ENCODE data around the gene KIF23.

KIF23 gene

DNA sequence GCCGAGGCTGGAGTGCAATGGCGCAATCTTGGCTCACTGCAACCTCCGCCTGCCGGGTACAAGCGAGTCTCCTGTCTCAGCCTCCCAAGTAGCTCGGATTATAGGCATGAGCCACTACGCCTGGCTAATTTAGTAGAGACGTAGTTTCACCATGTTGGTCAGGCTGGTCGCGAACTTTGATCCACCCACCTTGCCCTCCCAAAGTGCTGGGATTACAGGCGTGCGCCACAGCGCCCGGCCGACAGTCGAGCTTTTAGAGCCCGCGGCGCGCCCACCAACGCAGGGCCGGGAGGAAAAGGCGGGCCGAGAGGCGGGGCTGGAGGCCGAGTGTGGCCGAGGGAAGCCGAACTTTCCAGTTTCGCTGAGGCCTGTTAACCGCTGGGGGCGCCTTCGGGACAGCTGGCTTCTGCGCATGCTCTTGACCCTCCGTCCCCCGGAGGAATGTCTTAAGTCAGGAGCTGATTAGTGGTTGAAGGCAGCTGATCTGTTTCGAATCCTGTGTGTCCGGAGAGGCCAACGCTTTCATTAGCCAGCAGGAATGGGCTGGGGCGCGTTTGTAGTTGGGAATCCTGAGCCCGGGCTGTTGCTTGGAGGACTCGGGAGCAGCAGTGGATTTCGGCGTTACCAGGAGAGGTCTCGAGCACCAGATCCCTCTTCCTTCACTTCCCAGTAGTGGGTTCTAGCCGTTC is 48.5 kb downstream of the KIF23 start:
- ATAC-seq, result peak; percentile 95
- peak overlapping the region; percentile 94 to 95 for H3K27ac Mint-ChIP-seq
- peaks cover 33% of the 10 kb centered on the region for H3K4me1 Mint-ChIP-seq
- no peaks in the 10 kb centered on the region for H3K27me3 Mint-ChIP-seq
- peak overlapping the region; percentile 92 to 93 for H3K4me3 Mint-ChIP-seq
- DNase-seq, result peak; percentile 89 to 91
- no peaks in the 10 kb centered on the region for H3K9me3 Mint-ChIP-seq

DNA sequence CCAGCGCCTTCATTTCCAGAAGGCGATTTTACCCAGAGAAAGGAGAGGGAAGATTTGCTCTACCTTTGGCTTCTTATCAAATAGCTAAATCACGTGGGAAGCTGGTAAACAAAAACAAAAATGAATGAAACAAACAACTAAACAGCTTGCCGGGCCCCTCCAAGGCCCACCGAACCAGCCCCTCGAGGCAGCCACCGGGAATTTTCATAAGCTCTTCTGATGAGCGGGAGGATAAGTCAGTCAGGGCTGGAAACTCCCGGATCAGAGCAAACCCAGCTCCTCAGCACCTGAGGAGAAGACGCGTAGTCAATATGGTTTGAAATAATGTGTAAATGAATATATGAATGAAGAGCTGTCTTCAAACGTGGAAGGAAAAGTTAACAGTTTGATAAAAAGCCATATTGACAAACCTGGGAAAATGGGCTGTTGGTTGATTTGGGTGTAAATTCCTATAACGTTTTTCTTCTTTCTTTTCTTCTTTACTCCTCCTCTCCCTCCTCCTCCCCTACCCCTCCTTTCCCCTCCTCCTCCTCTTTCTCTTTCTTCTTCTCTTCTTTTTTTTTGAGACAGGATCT is 49.1 kb downstream of the KIF23 start:
- DNase-seq, result no peak
- Mint-ChIP-seq H3K9me3 (no peaks in the 10 kb centered on the region), H3K4me3 (peak overlapping the region; percentile 92 to 93)

DNA sequence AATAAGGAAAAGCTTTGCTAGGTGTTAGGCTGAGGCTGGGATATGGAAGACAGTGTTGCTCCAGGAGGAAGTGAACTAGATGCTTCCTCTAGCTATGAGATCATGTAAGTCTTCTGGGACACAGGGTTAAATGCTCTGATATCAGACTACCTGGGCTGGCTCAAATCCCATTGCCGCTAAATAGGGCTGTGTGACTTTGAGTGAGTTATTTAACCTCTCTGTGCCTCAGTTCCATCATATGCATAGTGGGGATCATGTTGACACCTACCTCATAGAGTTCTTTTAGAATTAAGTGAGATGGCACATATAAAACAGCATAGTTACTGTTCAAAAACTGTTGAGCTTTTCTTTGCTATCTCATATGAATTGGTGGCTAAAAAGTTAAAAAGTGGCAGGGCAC is 51.1 kb downstream of the KIF23 start:
- H3K27me3 Mint-ChIP-seq, result no peaks in the 10 kb centered on the region
- no peak for DNase-seq
- H3K4me1 Mint-ChIP-seq, result peaks cover 55% of the 10 kb centered on the region
- no peak overlapping the region for H3K27ac Mint-ChIP-seq
- H3K4me3 Mint-ChIP-seq, result no peak overlapping the region
- no peaks in the 10 kb centered on the region for H3K9me3 Mint-ChIP-seq
- ATAC-seq, result no peak

More for the DNA sequence above, 49.1 kb downstream of the KIF23 start:
- ATAC-seq, result no peak
- Mint-ChIP-seq H3K27ac (peak overlapping the region; percentile 94 to 99), H3K4me1 (peaks cover 39% of the 10 kb centered on the region), H3K27me3 (no peaks in the 10 kb centered on the region)

DNA sequence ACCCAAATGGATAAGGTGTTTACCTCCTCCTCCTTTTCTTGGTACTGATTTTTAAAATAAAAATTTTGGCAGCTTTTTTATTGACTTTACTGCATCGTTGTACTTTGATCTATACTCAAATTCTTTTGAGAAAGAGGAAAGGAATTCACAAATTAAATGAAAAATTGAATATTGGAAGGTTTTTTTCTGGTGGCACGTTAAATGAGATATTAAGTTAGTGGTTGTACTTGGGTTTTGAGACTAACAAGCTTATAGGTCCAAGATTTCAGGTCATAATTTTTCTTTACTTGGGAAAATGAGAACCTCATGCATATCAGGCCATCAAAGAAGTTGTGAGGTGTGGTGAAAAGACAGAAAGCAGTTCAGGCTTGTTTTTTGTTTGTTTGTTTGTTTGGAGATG is 52.6 kb downstream of the KIF23 start:
- no peak for ATAC-seq

DNA sequence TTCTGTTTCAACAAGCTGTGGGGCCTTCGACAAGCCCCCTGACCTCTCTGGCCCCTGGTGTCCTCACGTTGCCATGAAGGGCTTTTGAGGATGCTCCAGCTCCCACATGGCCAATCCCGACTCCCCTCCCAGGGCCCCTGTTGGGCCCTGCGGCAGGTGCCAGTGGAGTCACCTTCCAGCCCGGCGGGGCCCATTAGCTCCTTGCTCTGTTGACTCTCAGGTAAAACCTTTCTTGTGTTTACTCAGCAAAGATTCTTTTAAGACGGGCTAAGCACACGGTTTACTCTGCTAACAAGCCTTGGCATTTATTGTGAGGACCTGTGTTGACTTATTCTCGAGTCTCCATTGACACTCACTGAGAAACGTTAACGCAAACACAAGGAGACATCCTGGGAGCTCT is 53.5 kb downstream of the KIF23 start:
- peak overlapping the region in 1 of 2 donors; percentile 12 for H3K27ac Mint-ChIP-seq
- H3K27me3 Mint-ChIP-seq, result no peaks in the 10 kb centered on the region
- peak overlapping the region in 1 of 2 donors; percentile 88 for H3K4me3 Mint-ChIP-seq
- H3K4me1 Mint-ChIP-seq, result peaks cover 43% of the 10 kb centered on the region
- DNase-seq, result no peak
- H3K9me3 Mint-ChIP-seq, result no peaks in the 10 kb centered on the region
- ATAC-seq, result no peak

More for the DNA sequence above, 52.6 kb downstream of the KIF23 start:
- Mint-ChIP-seq H3K27me3 (no peaks in the 10 kb centered on the region), H3K4me1 (peaks cover 50% of the 10 kb centered on the region), H3K27ac (no peak overlapping the region), H3K9me3 (no peaks in the 10 kb centered on the region), H3K4me3 (no peak overlapping the region)
- no peak for DNase-seq

DNA sequence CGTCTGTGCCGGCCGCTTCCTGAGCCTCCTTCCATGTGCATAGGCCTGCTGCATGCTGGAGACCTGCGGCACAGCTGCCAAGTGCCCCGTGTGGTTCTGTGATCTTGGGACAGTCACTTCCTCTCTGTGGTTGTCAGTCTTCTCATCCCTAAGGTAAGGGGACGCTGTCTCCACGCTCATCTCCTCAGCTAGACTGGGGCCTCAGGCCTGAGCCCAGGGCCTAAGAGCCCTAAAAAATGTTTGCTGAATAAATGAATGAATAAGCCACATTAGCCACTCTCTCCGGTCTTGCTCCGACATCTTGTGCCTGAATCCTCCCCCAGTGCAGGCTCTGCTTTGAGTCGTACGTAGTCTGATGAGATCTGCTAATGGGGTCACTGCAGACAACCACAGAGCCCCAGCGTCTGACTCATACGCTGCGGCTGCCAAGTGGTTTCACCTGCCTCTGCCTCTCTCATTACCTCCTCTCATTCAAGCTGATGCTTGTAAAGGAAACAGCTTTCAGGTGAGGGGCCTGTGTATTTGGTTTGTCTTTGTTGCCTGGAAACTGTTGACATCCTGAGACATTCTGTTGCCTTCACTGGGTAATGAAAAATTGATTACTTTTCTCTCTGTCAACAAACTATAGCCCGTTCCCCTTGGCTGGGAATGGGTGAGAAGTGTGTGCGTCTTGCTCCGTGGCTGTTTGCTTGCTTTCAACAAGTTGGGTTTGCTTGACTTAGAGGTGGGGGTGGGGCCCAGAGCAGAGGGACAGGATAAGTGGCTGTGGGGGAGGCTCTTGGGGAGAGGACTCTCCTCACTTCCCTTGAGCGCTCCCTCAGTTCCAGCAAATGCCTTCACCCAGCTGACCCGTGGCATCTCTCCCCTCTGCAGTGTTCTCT is 54.3 kb downstream of the KIF23 start:
- H3K27ac Mint-ChIP-seq, result peak overlapping the region; percentile 83 to 92
- no peaks in the 10 kb centered on the region for H3K27me3 Mint-ChIP-seq
- H3K9me3 Mint-ChIP-seq, result no peaks in the 10 kb centered on the region
- ATAC-seq (peak; percentile 98), DNase-seq (peak; percentile 82 to 90)
- H3K4me3 Mint-ChIP-seq, result peak overlapping the region; percentile 73 to 88
- H3K4me1 Mint-ChIP-seq, result peaks cover 35% of the 10 kb centered on the region

DNA sequence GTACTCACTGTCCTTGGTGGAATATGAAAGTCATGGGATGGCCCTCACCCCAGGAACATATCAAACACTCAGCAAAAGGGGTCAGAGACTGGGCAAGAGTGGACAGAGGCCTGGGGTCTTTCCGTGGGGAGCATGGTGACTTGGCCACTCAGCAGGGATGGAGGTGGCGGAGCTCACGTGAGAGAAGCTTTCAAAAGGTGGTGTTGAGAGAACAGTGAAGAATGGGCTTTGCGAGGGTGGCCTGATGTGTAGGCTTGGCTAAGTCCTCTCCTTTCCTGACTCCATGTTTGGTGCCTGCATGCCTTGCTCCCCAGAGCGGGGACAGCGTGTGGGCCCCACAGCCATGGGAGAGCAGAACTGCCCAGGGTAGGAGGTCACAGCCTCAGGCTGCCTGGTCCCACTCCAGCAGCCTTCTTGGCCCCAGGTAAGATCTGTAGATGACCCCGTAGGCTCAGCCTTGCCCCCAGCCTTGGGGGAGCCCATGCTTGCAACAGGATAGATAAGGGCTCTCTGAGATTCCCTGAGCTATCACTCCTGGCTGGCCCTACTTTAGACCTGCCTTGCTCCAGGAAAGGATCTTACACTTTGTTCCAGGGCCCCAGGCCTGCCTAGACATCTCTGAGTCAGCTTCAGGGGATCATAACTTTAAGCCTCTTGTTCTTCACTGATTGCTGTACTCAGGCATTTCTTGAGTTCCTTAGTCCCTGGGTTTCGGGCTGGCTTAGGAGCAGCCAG is 55.5 kb downstream of the KIF23 start:
- no peak for ATAC-seq

DNA sequence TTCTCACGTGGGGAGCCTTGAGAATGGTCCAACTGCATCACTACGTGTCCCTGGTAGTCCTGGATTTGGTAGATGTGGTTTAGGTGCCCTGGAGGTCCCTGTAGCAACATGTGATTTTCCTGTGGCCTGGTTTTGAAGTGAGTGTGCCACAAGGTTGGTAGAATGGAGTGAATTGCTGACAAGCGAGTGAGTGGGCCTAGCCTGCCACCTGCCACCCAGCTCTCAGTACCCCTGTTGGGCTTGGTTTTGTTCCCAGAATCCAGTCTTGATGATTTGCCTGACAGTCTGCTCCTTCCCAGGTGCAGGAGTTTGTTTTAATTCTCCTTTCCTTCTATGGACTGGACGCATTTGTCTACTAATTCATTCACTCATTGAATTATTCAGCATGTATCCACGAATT is 57.9 kb downstream of the KIF23 start:
- peaks cover 9% of the 10 kb centered on the region for H3K27me3 Mint-ChIP-seq
- ATAC-seq (no peak), DNase-seq (no peak)
- peak overlapping the region in 1 of 2 donors; percentile 61 for H3K27ac Mint-ChIP-seq
- H3K9me3 Mint-ChIP-seq, result no peaks in the 10 kb centered on the region
- H3K4me1 Mint-ChIP-seq, result peaks cover 29% of the 10 kb centered on the region
- no peak overlapping the region for H3K4me3 Mint-ChIP-seq

More for the DNA sequence above, 55.5 kb downstream of the KIF23 start:
- no peaks in the 10 kb centered on the region for H3K27me3 Mint-ChIP-seq
- peaks cover 31% of the 10 kb centered on the region for H3K4me1 Mint-ChIP-seq
- peak overlapping the region in 1 of 2 donors; percentile 83 for H3K27ac Mint-ChIP-seq
- DNase-seq, result no peak
- peak overlapping the region; percentile 73 to 88 for H3K4me3 Mint-ChIP-seq
- H3K9me3 Mint-ChIP-seq, result no peaks in the 10 kb centered on the region

DNA sequence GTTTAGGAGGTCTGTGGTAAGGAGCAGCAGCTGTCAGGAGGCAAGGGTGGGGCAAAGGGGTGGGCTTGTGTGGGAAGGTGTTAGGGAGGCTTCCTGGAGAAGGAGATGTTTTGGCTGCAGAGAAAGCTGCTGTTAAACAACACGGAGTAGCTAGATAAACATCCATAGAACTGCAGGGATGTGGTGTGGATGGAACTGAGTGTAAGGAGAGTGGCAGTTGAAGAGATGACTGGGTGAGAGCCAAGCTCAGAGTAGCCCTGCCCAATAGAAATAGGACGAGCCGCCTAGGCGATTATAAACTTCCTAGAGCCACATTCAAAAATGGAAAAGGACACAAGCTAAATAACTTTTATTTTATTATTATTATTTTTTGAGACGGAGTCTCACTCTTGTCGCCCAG is 58.4 kb downstream of the KIF23 start:
- no peak overlapping the region for H3K4me3 Mint-ChIP-seq
- no peaks in the 10 kb centered on the region for H3K9me3 Mint-ChIP-seq
- H3K27ac Mint-ChIP-seq, result no peak overlapping the region
- ATAC-seq (no peak), DNase-seq (no peak)
- H3K27me3 Mint-ChIP-seq, result peaks cover 9% of the 10 kb centered on the region
- peaks cover 27% of the 10 kb centered on the region for H3K4me1 Mint-ChIP-seq

DNA sequence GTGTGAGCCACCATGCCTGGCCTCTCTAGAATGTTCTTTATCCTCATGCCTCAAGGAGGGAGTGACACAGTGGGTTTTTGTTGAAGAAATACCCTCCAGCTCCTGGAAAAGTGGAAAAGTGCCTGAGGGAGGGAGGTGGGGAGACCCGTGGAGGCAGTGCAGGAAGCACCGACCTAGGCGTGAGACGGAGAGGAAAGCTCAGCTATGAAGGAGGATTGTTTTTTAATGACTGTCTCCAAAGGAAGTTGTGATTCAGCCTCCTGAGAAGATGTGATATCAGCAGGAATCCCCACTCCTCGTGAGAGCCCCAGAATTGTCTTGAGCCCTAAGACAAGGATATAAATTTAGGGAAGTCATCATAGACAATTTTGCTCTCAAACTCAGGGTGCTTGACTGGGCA is 60.1 kb downstream of the KIF23 start:
- Mint-ChIP-seq H3K4me3 (no peak overlapping the region), H3K27me3 (peaks cover 9% of the 10 kb centered on the region), H3K4me1 (peaks cover 10% of the 10 kb centered on the region), H3K9me3 (peaks cover 0 to 1% of the 10 kb centered on the region in 2 donors), H3K27ac (peak overlapping the region in 1 of 2 donors; percentile 42)
- no peak for ATAC-seq
- DNase-seq, result no peak

DNA sequence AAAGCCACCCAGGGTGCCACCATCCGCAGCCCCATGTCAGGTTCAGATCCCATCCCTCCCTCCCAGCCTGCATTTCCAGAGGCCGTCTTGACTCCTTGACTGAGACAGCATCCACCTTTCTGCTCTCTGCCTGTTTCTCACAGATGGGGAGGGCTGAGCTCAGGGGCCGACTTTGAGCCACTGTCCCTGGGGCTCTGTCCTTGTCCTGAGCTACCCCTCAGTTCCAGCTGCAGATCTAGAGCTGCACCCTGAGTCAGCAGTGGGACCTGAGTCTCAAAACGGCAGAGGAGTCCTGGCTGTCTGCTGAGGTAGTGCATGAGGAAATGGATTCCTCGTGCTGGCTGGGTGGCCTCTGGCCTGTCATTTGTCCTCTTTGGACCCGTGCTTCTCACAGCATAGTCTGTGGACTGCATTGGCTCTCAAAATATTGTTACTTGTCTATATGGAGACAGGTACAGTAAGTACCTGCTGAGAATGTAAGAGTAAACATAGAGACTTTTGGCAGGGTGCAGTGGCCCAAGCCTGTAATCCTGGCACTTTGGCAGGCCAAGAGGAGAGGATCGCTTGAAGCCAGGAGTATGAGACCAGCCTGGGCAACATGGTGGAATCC is 60.8 kb downstream of the KIF23 start:
- H3K27ac Mint-ChIP-seq, result peak overlapping the region in 1 of 2 donors; percentile 37
- H3K27me3 Mint-ChIP-seq, result peaks cover 9% of the 10 kb centered on the region
- peaks cover 5 to 7% of the 10 kb centered on the region in 2 donors for H3K9me3 Mint-ChIP-seq
- ATAC-seq (no peak), DNase-seq (no peak)
- no peak overlapping the region for H3K4me3 Mint-ChIP-seq
- H3K4me1 Mint-ChIP-seq, result peaks cover 4% of the 10 kb centered on the region

DNA sequence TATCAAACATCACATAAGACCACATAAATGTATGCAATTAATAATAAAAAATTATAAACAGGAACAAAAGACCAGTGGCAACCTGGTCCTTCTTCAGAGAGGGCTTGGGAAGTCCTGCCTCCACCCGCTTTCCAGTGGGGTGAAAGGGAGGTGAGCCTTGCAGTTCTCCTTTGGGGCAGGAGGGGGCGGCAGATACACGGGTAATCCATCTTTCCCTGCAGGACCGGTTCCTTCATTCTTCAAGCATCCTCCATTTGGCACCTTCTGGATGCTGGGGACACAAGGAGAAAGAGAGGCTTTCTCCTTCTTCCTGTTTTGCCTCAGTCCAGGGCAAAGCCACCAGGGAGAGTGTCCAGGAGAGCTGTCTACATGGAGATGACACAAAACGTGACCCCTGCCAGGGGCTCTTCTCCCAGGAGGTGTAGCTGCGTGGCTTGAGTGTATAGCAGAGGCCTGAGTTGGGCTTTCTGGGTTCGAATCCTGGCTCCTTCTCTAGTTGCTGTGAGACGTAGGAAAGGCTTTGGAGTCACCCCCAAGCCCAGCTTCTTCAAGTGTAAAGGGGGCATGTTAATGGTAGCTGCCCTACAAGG is 61.7 kb downstream of the KIF23 start:
- peaks cover 4% of the 10 kb centered on the region for H3K4me1 Mint-ChIP-seq
- no peak overlapping the region for H3K27ac Mint-ChIP-seq
- ATAC-seq, result peak; percentile 76
- H3K27me3 Mint-ChIP-seq, result peaks cover 9% of the 10 kb centered on the region
- no peak overlapping the region for H3K4me3 Mint-ChIP-seq
- peak; percentile 65 to 67 for DNase-seq
- peaks cover 5 to 7% of the 10 kb centered on the region in 2 donors for H3K9me3 Mint-ChIP-seq

DNA sequence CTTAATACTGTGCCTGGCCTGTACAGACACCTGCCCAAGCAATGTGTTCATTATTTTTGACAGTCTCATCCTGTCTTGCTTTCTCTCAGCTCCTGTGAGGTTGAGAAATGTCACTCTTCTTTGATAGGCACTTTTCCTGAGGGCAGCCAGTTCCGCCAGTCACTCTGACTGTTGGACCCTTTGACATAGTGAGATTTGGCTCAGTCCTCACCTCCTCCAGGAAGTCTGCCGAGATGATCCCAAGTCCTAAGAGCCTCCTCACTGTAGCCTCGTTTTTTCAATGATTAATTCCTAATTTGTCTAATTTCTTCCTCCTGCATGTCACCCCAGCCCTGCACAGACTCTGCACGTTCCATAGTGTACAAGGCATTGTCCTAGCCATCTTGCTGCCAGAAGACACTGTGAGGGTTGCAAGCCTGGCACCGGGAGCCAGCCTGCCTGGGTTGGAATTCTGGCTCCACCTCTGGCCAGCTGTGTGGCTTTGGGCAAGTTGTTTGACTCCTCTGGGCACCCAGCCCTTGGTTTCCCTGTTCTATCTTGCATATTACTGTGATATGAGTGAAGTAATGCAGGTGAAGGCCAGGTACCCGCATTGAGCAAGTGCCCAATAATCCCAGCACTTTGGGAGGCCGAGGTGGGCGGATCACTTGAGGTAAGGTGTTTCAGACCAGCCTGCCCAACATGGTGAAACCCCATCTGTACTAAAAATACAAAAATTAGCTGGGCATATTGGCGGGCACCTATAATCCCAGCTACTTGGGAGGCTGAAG is 62.7 kb downstream of the KIF23 start:
- DNase-seq, result no peak
- Mint-ChIP-seq H3K4me3 (no peak overlapping the region), H3K27ac (no peak overlapping the region), H3K9me3 (peaks cover 5 to 7% of the 10 kb centered on the region in 2 donors), H3K4me1 (peaks cover 4% of the 10 kb centered on the region), H3K27me3 (peaks cover 9% of the 10 kb centered on the region)
- ATAC-seq, result no peak

DNA sequence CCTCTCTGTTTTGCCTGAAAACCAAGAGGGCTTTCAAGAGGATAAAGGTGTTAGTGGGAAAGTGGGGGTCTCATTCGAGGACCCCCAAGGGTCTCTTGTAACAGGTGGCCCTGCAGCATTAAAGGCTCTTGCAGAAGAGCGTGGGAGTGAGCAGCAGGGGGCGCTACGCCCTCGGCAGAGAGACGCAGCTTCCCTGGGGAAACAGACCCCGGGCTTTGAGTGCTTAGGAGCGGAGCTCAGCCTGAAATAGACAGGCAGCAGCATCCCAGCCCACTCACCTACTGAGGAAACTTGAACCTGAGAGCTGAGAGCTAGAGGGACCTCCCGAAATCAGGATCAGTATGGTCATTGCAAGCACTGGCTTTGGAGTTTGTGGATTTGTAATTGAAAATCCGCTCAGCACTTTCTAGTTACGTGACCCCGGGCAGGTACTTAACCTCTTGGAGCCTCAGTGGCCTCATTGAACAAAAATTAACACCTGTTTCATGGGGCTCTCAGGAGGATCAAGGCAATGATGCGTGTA is 64.2 kb downstream of the KIF23 start:
- Mint-ChIP-seq H3K27ac (no peak overlapping the region), H3K4me1 (peaks cover 4% of the 10 kb centered on the region), H3K27me3 (peaks cover 9% of the 10 kb centered on the region), H3K4me3 (no peak overlapping the region), H3K9me3 (peaks cover 5 to 7% of the 10 kb centered on the region in 2 donors)
- ATAC-seq (no peak), DNase-seq (peak in 1 of 2 donors; percentile 46)
